GM12878 (cell line): ENCODE data around the gene PLEKHS1. TPM values are rescaled to one million over a fixed set of nuclear protein-coding genes. Genes with fewer than 3 reads are reported as not detected.

Source experiments
- ATAC-seq: fragments of 200-7000 bp; cut with Tn5 transposase; 3 replicates; pipeline ENCODE4 v1.9.1; 2020; ENCODE audit warnings: mild to moderate bottlenecking, moderate library complexity
- BruUV-seq: library from RNA; stranded (reverse); fragments of 400-500 nt; replicated peaks from 2 replicates; lab custom pipeline; 2021; lab: Mats Ljungman, UMichigan
- CTCF ChIA-PET: fragments of 300-600 bp; sonication (Branson Sonifier 250); formaldehyde crosslinking; extraction: SDS; loops from one replicate; lab custom pipeline; 2021; ENCODE audit warnings: inconsistent platforms; lab: Yijun Ruan, JAX
- POLR2A ChIA-PET: fragments of 350-600 bp; formaldehyde crosslinking; extraction: SDS; loops from one replicate; lab custom pipeline; 2021; ENCODE audit warnings: inconsistent platforms; lab: Charles Lee
- RAD21 ChIA-PET: fragments of 300-600 bp; sonication (Branson Sonifier 250); formaldehyde crosslinking; loops from one replicate; lab custom pipeline; 2023; ENCODE audit warnings: antibody characterized with exemption; ENCODE audit not compliant: unreplicated experiment; lab: Charles Lee
- SMC1A ChIA-PET: fragments of 300-600 bp; sonication (Branson Sonifier 250); formaldehyde crosslinking; loops from one replicate; lab custom pipeline; 2023; ENCODE audit not compliant: unreplicated experiment, uncharacterized antibody; lab: Charles Lee
- DNase-seq: peaks from one replicate; pipeline ENCODE4 v3.0.0-alpha.2; 2011; ENCODE audit warnings: low read depth, low spot score
- FAIRE-seq: peaks from 3 replicates; lab custom pipeline; 2011; peaks lifted over from hg19 to GRCh38; lab: Jason Lieb, UNC
- H2AFZ ChIP-seq: 2 replicates; pipeline ENCODE4 v1.6.0; 2011; ENCODE audit warnings: low read depth, low read length, control low read depth; ENCODE audit not compliant: control insufficient read depth
- H3K27ac ChIP-seq: 2 replicates; pipeline ENCODE4 v1.5.1; 2011; ENCODE audit warnings: control low read depth; ENCODE audit not compliant: control insufficient read depth, insufficient read depth
- H3K27me3 ChIP-seq, 2 experiments: replicated peaks in 1 of 2; 2 replicates each; pipeline versions ENCODE4 v1.6.0 to v1.6.1; 2011; ENCODE audit warnings: low read length in 1 of 2; ENCODE audit not compliant: control insufficient read depth in 2 of 2, insufficient read depth in 2 of 2
- H3K36me3 ChIP-seq, 2 experiments: 2 replicates each; pipeline ENCODE4 v1.5.1; 2011; ENCODE audit warnings: low read length in 1 of 2; ENCODE audit not compliant: control insufficient read depth in 2 of 2, insufficient read depth in 2 of 2
- H3K4me1 ChIP-seq: 2 replicates; pipeline ENCODE4 v1.6.1; 2011; ENCODE audit warnings: mild to moderate bottlenecking, low read length, moderate library complexity, mixed read lengths; ENCODE audit not compliant: control insufficient read depth, insufficient read depth
- H3K4me2 ChIP-seq: 2 replicates; pipeline ENCODE4 v1.6.0; 2011; ENCODE audit warnings: control low read depth; ENCODE audit not compliant: control insufficient read depth, insufficient read depth
- H3K4me3 ChIP-seq: fragments of 200-600 bp; sonication (generic); 2 replicates; pipeline ENCODE4 v1.5.1; 2016
- H3K79me2 ChIP-seq: 2 replicates; pipeline ENCODE4 v1.6.0; 2011; ENCODE audit warnings: low read length; ENCODE audit not compliant: control insufficient read depth, insufficient read depth
- H3K9ac ChIP-seq: 2 replicates; pipeline ENCODE4 v1.8.0; 2011; ENCODE audit warnings: low read length, control low read depth, mixed read lengths; ENCODE audit not compliant: control insufficient read depth, insufficient read depth
- H3K9me3 ChIP-seq: replicated peaks from 3 replicates; pipeline ENCODE4 v1.5.1; 2011; ENCODE audit warnings: mild to moderate bottlenecking, low read length; ENCODE audit not compliant: control insufficient read depth, insufficient read depth
- H4K20me1 ChIP-seq: 2 replicates; pipeline ENCODE4 v1.6.0; 2011; ENCODE audit not compliant: control insufficient read depth, insufficient read depth
- CREB1 ChIP-seq: IDR thresholded peaks from 2 replicates; pipeline ENCODE4 v1.6.1; 2012; ENCODE audit warnings: low read depth, mild to moderate bottlenecking, inconsistent platforms
- ESRRA ChIP-seq: IDR thresholded peaks from 2 replicates; pipeline ENCODE4 v1.6.1; 2012; ENCODE audit warnings: mild to moderate bottlenecking, low read length, improper control_type of control experiment
- HDAC2 ChIP-seq: fragments of 200-600 bp; sonication (generic); IDR thresholded peaks from 2 replicates; pipeline ENCODE4 v1.6.1; 2017
- IKZF1 ChIP-seq: fragments of 450-650 bp; conservative IDR thresholded peaks from 2 replicates; pipeline ENCODE4 v1.6.1; 2017; ENCODE audit warnings: antibody characterized with exemption, mild to moderate bottlenecking
- NRF1 ChIP-seq: conservative IDR thresholded peaks from 2 replicates; pipeline ENCODE4 v1.6.1; 2011; ENCODE audit warnings: mild to moderate bottlenecking, low read depth, low read length, improper control_type of control experiment
- SREBF2 ChIP-seq: IDR thresholded peaks from 2 replicates; pipeline ENCODE4 v1.6.1; 2012; ENCODE audit warnings: mild to moderate bottlenecking, low read length
- TARDBP ChIP-seq: IDR thresholded peaks from 2 replicates; pipeline ENCODE4 v1.6.1; 2016; ENCODE audit warnings: borderline replicate concordance
- ZNF622 ChIP-seq: fragments of 450-650 bp; IDR thresholded peaks from 2 replicates; pipeline ENCODE4 v1.6.1; 2017; ENCODE audit warnings: mild to moderate bottlenecking, inconsistent platforms
- ZSCAN29 ChIP-seq: fragments of 450-650 bp; IDR thresholded peaks from 2 replicates; pipeline ENCODE4 v1.6.1; 2017; ENCODE audit warnings: mild to moderate bottlenecking, moderate library complexity
- WGBS: methylation state at CpG from one replicate; pipeline ENCODE4 v1.1.6; 2016; ENCODE audit warnings: low lambda C conversion rate; ENCODE audit not compliant: insufficient replicate concordance, insufficient coverage; ENCODE audit errors: missing lambda C conversion rate; 5-methylcytosine and 5-hydroxymethylcytosine counted together
- in situ Hi-C: fragments of 300-500 bp; cut with MboI; formaldehyde crosslinking; loops from 9 replicates; pipeline ENCODE4 v1.14.3; 2018; ENCODE audit warnings: mixed read lengths
- intact Hi-C: fragments of 100-400 bp; cut with micrococcal nuclease; formaldehyde crosslinking; loops from one replicate; pipeline ENCODE4 v1.14.2; 2022; ENCODE audit not compliant: unreplicated experiment
- polyA plus RNA-seq, 11 experiments: library from polyadenylated mRNA; depleted of rRNA in 4 of 11; unstranded in 6 of 11; stranded (reverse) in 5 of 11; fragments of >200 nt; fragmentation: Nextera tagmentation in 4 of 11; fragmentation: Illumina TruSeq in 1 of 11; extraction: Ambion mirVana in 4 of 11; extraction: Trizol in 1 of 11; gene quantifications; 1 replicate in 1 of 11; 2 replicates in 10 of 11; pipeline versions ENCODE4 v1.2.1 to v1.2.3, GENCODE V29; 2011 to 2016; ENCODE audit warnings: inconsistent platforms in 2 of 11, missing spikeins in 2 of 11, low read depth in 1 of 11
- total RNA-seq, 4 experiments: library from RNA; depleted of rRNA in 3 of 4; stranded (reverse); fragments of >200 nt in 3 of 4; fragmentation: Illumina TruSeq in 1 of 4; extraction: Trizol in 1 of 4; gene quantifications; 2 replicates each; pipeline versions ENCODE4 v1.2.1 to v1.2.3, GENCODE V29; 2013 to 2021
- TF ChIP-seq, protein P1 (sequence below): IDR thresholded peaks from 2 replicates; pipeline ENCODE4 v1.6.1; 2011; ENCODE audit warnings: borderline replicate concordance, low read depth, mild to moderate bottlenecking, moderate library complexity, low read length; ENCODE audit not compliant: insufficient read depth, poor library complexity, severe bottlenecking
- TF ChIP-seq, protein P2 (sequence below): fragments of 450-650 bp; IDR thresholded peaks from 2 replicates; pipeline ENCODE4 v1.6.1; 2016; ENCODE audit warnings: mild to moderate bottlenecking, moderate library complexity, borderline replicate concordance

Gene PLEKHS1
- total and polyA plus RNA-seq, 10 of the 15 experiments (the other 5 are each of a cell fraction or from before 2014, with no cell fraction given): 0.04 to 0.17 TPM; not detected in 8

GRCh38 chr10:113739031-113739430 is 12.5 kb upstream of the PLEKHS1 start (continued):
- TF ChIP-seq, protein P1, sequence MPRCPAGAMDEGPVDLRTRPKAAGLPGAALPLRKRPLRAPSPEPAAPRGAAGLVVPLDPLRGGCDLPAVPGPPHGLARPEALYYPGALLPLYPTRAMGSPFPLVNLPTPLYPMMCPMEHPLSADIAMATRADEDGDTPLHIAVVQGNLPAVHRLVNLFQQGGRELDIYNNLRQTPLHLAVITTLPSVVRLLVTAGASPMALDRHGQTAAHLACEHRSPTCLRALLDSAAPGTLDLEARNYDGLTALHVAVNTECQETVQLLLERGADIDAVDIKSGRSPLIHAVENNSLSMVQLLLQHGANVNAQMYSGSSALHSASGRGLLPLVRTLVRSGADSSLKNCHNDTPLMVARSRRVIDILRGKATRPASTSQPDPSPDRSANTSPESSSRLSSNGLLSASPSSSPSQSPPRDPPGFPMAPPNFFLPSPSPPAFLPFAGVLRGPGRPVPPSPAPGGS: no peak
- no peak for TF ChIP-seq ZSCAN29
- TF ChIP-seq IKZF1: no peak
- TF ChIP-seq ESRRA: no peak

- ChIA-PET RAD21 (interaction anchor here (0.7 kb wide), 1 partner anchor 107 kb away, joined by 3 read pairs; no protein-coding TSS in a partner anchor), CTCF (interaction anchor here (0.5 to 1.5 kb wide), 2 partner anchors 46 to 363 kb away, joined by 3 to 4 read pairs; no protein-coding TSS in a partner anchor), POLR2A (interaction anchor here (0.6 kb wide), 1 partner anchor 1082 kb away, joined by 5 read pairs; no protein-coding TSS in a partner anchor), SMC1A (no interaction called here)
- in situ Hi-C loops: no loop called here
- no TSS peak for BruUV-seq
- FAIRE-seq (no peak), DNase-seq (no peak), ATAC-seq (no peak)
- H3K4me1 ChIP-seq: no peaks in the 10 kb centered on the region
- WGBS: 59% methylated on average over 3 of the region's 3 CpGs
- no peaks in the 10 kb centered on the region for H3K79me2 ChIP-seq
- no peak overlapping the region for H3K27ac ChIP-seq
- TF ChIP-seq TARDBP (no peak), HDAC2 (no peak), NRF1 (no peak), SREBF2 (no peak), CREB1 (no peak), ZNF622 (no peak)
- TF ChIP-seq, protein P2, sequence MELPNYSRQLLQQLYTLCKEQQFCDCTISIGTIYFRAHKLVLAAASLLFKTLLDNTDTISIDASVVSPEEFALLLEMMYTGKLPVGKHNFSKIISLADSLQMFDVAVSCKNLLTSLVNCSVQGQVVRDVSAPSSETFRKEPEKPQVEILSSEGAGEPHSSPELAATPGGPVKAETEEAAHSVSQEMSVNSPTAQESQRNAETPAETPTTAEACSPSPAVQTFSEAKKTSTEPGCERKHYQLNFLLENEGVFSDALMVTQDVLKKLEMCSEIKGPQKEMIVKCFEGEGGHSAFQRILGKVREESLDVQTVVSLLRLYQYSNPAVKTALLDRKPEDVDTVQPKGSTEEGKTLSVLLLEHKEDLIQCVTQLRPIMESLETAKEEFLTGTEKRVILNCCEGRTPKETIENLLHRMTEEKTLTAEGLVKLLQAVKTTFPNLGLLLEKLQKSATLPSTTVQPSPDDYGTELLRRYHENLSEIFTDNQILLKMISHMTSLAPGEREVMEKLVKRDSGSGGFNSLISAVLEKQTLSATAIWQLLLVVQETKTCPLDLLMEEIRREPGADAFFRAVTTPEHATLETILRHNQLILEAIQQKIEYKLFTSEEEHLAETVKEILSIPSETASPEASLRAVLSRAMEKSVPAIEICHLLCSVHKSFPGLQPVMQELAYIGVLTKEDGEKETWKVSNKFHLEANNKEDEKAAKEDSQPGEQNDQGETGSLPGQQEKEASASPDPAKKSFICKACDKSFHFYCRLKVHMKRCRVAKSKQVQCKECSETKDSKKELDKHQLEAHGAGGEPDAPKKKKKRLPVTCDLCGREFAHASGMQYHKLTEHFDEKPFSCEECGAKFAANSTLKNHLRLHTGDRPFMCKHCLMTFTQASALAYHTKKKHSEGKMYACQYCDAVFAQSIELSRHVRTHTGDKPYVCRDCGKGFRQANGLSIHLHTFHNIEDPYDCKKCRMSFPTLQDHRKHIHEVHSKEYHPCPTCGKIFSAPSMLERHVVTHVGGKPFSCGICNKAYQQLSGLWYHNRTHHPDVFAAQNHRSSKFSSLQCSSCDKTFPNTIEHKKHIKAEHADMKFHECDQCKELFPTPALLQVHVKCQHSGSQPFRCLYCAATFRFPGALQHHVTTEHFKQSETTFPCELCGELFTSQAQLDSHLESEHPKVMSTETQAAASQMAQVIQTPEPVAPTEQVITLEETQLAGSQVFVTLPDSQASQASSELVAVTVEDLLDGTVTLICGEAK: no peak
- no peak overlapping the region for H3K4me3 ChIP-seq
- H3K9me3 ChIP-seq: no peaks in the 10 kb centered on the region
- H3K4me2 ChIP-seq: no peak overlapping the region
- H2AFZ ChIP-seq: no peak overlapping the region
- no peaks in the 10 kb centered on the region for H3K27me3 ChIP-seq
- no peaks in the 10 kb centered on the region for H4K20me1 ChIP-seq
- no peaks in the 10 kb centered on the region for H3K36me3 ChIP-seq
- intact Hi-C loops: no loop called here
- H3K9ac ChIP-seq: no peak overlapping the region
Observed at GRCh38 chr10:113739577-113739976, 11.9 kb upstream of the PLEKHS1 start.
